Neuronal stem cell (in vitro differentiated cells): ENCODE results near the gene HOPX.

Source experiments
- DNase-seq: peaks from one replicate; pipeline ENCODE4 v3.0.0-alpha.2; 2013; ENCODE audit warnings: low spot score
- H2AFZ ChIP-seq: one replicate; pipeline ENCODE4 v1.6.1; 2013; ENCODE audit warnings: mild to moderate bottlenecking, low read length, inconsistent platforms
- H2AK5ac ChIP-seq: 2 replicates; pipeline ENCODE4 v1.6.1; 2013; ENCODE audit warnings: low read depth, mild to moderate bottlenecking, inconsistent platforms, low read length, moderate library complexity, mixed read lengths
- H2BK120ac ChIP-seq: 2 replicates; pipeline ENCODE4 v1.6.1; 2013; ENCODE audit warnings: low read depth, mild to moderate bottlenecking, inconsistent platforms, low read length, moderate library complexity, mixed read lengths
- H2BK12ac ChIP-seq: one replicate; pipeline ENCODE4 v1.6.1; 2013; ENCODE audit warnings: low read length, inconsistent platforms
- H2BK15ac ChIP-seq: 2 replicates; pipeline ENCODE4 v1.6.1; 2013; ENCODE audit warnings: mild to moderate bottlenecking, low read length, inconsistent platforms, mixed read lengths
- H2BK5ac ChIP-seq: one replicate; pipeline ENCODE4 v1.6.1; 2013; ENCODE audit warnings: inconsistent platforms, mild to moderate bottlenecking, low read length, moderate library complexity
- H3K14ac ChIP-seq: one replicate; pipeline ENCODE4 v1.6.1; 2013; ENCODE audit warnings: low read length, inconsistent platforms
- H3K18ac ChIP-seq: 2 replicates; pipeline ENCODE4 v1.6.1; 2013; ENCODE audit warnings: low read length, inconsistent platforms
- H3K23ac ChIP-seq: 2 replicates; pipeline ENCODE4 v1.6.1; 2013; ENCODE audit warnings: low read depth, mild to moderate bottlenecking, mixed read lengths, low read length, inconsistent platforms; ENCODE audit not compliant: poor library complexity
- H3K27ac ChIP-seq: replicated peaks from 3 replicates; pipeline ENCODE4 v1.5.1; 2013; ENCODE audit warnings: low read length, inconsistent platforms
- H3K27me3 ChIP-seq, 3 experiments: 2 replicates each; pipeline ENCODE4 v1.6.1; 2013; ENCODE audit warnings: low read length in 3 of 3, mild to moderate bottlenecking in 2 of 3, inconsistent platforms in 1 of 3, low read depth in 1 of 3, mixed read lengths in 1 of 3, moderate library complexity in 1 of 3; ENCODE audit not compliant: control insufficient read depth in 3 of 3, insufficient read depth in 3 of 3
- H3K36me3 ChIP-seq, 2 donors: replicated peaks in 1 of 2; 2 replicates each; pipeline ENCODE4 v1.6.1; 2013; ENCODE audit warnings: low read length in 2 of 2; ENCODE audit not compliant: control insufficient read depth in 2 of 2, insufficient read depth in 2 of 2
- H3K4ac ChIP-seq: 2 replicates; pipeline ENCODE4 v1.6.1; 2013; ENCODE audit warnings: inconsistent platforms, mild to moderate bottlenecking, low read length, moderate library complexity
- H3K4me1 ChIP-seq, 2 donors: 1 replicate in 1 of 2; 2 replicates in 1 of 2; pipeline ENCODE4 v1.6.1; 2013; ENCODE audit warnings: low read length in 2 of 2, low read depth in 1 of 2; ENCODE audit not compliant: control insufficient read depth in 2 of 2, insufficient read depth in 1 of 2
- H3K4me2 ChIP-seq: one replicate; pipeline ENCODE4 v1.6.1; 2013; ENCODE audit warnings: mild to moderate bottlenecking, low read length, inconsistent platforms; ENCODE audit not compliant: insufficient read depth, poor library complexity, severe bottlenecking
- H3K4me3 ChIP-seq, 2 donors: 2 replicates each; pipeline ENCODE4 v1.5.1; 2013; ENCODE audit warnings: low read length in 2 of 2, mild to moderate bottlenecking in 2 of 2, inconsistent platforms in 1 of 2, moderate library complexity in 1 of 2
- H3K79me1 ChIP-seq: one replicate; pipeline ENCODE4 v1.6.1; 2013; ENCODE audit warnings: low read depth, mild to moderate bottlenecking, inconsistent platforms, low read length, moderate library complexity
- H3K9ac ChIP-seq: one replicate; pipeline ENCODE4 v1.6.1; 2013; ENCODE audit warnings: mild to moderate bottlenecking, low read depth, low read length, inconsistent platforms; ENCODE audit not compliant: poor library complexity
- H3K9me3 ChIP-seq, 2 donors: replicated peaks in 1 of 2; 2 replicates each; pipeline versions ENCODE3 to v1.6.1; 2013; ENCODE audit warnings: low read length in 2 of 2, mild to moderate bottlenecking in 2 of 2, inconsistent platforms in 1 of 2, low read depth in 1 of 2, mixed read lengths in 1 of 2, moderate library complexity in 1 of 2; ENCODE audit not compliant: control insufficient read depth in 2 of 2, insufficient read depth in 1 of 2
- H4K8ac ChIP-seq: one replicate; pipeline ENCODE4 v1.6.1; 2013; ENCODE audit warnings: low read depth, mild to moderate bottlenecking, inconsistent platforms, low read length, moderate library complexity
- H4K91ac ChIP-seq: one replicate; pipeline ENCODE4 v1.6.1; 2013; ENCODE audit warnings: low read length, low read depth, mild to moderate bottlenecking, inconsistent platforms; ENCODE audit not compliant: poor library complexity
- WGBS, 2 donors: extraction: QIAGEN DNeasy Blood & Tissue Kit; methylation state at CpG; one replicate each; pipeline ENCODE4 v1.1.7; 2013; ENCODE audit warnings: missing lambda C conversion rate in 2 of 2, mixed read lengths in 1 of 2; ENCODE audit not compliant: insufficient read length in 2 of 2, insufficient replicate concordance in 1 of 2; ENCODE audit errors: extremely low coverage in 2 of 2; 5-methylcytosine and 5-hydroxymethylcytosine counted together

HOPX gene

DNA sequence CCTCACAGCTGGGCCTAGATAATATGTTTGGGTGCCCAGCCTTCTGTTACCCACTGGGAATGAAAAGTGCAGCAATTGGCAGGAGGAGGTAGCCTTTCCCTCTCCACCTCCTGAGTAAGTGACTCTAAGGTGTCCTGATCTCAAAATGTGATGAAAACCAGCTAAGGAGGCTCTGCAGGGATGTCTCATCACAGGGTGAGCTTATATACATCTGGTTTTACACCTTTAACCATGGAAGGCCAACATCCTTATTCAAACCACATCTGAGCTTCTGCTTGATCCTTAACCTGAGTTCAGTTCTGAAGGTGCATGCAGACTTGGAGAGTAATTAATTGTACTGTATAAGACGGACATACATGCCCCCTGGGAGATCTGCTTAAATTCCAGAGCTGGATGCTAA lies 53.7 kb downstream of the HOPX start:
- H3K4me2 ChIP-seq: no peak overlapping the region
- no peaks in the 10 kb centered on the region for H3K9me3 ChIP-seq
- no peak overlapping the region for H3K9ac ChIP-seq
- no peaks in the 10 kb centered on the region for H3K4me1 ChIP-seq
- no peak overlapping the region for H4K91ac ChIP-seq
- H2BK120ac ChIP-seq: no peak overlapping the region
- H3K4ac ChIP-seq: no peak overlapping the region
- H3K4me3 ChIP-seq: no peak overlapping the region
- H3K79me1 ChIP-seq: no peaks in the 10 kb centered on the region
- H3K14ac ChIP-seq: no peak overlapping the region
- WGBS, 2 donors: no CpG with 5 or more reads among the region's 1 CpG
- H2BK5ac ChIP-seq: no peak overlapping the region
- no peak overlapping the region for H2AFZ ChIP-seq
- H2BK15ac ChIP-seq: no peak overlapping the region
- no peak for DNase-seq
- H4K8ac ChIP-seq: no peak overlapping the region
- H3K18ac ChIP-seq: no peak overlapping the region
- H3K27ac ChIP-seq: no peak overlapping the region
- H3K36me3 ChIP-seq: no peaks in the 10 kb centered on the region
- H2AK5ac ChIP-seq: no peak overlapping the region
- no peak overlapping the region for H2BK12ac ChIP-seq
- no peak overlapping the region for H3K23ac ChIP-seq
- H3K27me3 ChIP-seq: no peaks in the 10 kb centered on the region

DNA sequence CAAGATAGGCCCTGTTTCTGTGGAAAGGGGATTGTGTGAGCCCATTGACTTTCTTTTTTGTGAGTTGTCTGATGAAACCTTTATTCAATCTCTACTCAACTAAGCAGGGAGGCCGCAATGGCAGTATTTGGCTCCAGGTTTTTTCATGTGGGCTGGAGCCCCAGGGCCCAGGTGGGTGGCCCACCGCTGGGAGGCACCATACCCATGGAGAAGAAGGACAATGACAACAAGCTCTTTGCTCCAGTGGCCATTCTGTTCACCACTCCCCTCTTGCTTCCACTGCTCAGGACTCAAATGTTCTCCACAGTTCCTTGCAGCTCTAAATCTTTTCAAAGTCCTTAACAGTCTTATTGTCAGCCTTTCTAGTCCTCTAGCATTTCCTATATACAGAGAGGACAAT lies 54.1 kb downstream of the HOPX start:
- no peak overlapping the region for H2BK12ac ChIP-seq
- no peaks in the 10 kb centered on the region for H3K27me3 ChIP-seq

DNA sequence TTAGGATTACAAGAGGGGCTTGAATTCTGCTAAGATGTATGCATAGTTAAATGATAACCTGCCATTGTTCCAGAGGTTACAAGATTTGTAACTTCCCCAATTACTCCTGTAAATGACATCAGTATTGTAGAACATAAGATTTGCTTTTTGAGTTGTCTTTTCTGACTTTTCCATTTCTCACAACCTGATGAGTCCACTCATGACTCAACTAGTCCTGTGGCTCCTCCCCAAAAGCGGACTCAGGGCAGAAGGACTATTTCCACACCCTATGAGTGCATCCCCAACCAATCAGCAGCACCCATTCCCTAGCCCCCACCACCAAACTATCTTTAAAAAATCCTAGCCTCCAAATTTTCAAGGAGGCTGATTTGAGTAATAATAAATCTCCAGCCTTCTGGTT lies 54.7 kb downstream of the HOPX start:
- H3K14ac ChIP-seq: no peak overlapping the region

More for the DNA sequence above, 54.1 kb downstream of the HOPX start:
- Histone ChIP-seq H3K4ac (no peak overlapping the region), H3K9me3 (no peaks in the 10 kb centered on the region), H4K8ac (no peak overlapping the region), H3K4me2 (no peak overlapping the region), H3K23ac (no peak overlapping the region), H2BK120ac (no peak overlapping the region), H3K79me1 (no peaks in the 10 kb centered on the region), H3K9ac (no peak overlapping the region), H2AFZ (no peak overlapping the region), H3K27ac (no peak overlapping the region), H3K4me3 (no peak overlapping the region), H3K14ac (no peak overlapping the region), H3K4me1 (no peaks in the 10 kb centered on the region), H2BK15ac (no peak overlapping the region), H4K91ac (no peak overlapping the region), H2AK5ac (no peak overlapping the region), H2BK5ac (no peak overlapping the region), H3K36me3 (no peaks in the 10 kb centered on the region), H3K18ac (no peak overlapping the region)
- no CpG with 5 or more reads among the region's 2 CpGs for WGBS, 2 donors
- DNase-seq: no peak

DNA sequence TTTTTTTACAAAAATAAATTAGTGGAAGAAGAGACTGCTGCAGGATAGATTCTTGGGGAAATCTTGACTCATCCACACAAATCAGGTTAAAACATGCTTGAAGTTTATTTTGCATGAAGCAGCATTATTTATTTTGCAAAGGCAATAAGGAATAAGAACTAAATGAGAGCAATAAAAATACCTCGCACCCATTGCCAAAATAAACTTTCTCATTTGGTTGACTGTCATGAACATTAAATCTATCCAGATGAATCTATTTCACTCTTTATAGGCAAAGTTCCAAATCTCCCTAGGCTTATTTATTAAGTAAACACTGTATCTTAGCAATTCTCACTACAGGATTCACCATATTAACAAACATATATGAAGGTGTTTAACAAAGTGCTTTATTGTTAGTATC lies 58.9 kb downstream of the HOPX start:
- no peak overlapping the region for H2AK5ac ChIP-seq
- H3K23ac ChIP-seq: no peak overlapping the region
- H3K4ac ChIP-seq: no peak overlapping the region
- H3K4me1 ChIP-seq: no peaks in the 10 kb centered on the region
- H4K91ac ChIP-seq: no peak overlapping the region
- H3K4me2 ChIP-seq: no peak overlapping the region
- no peaks in the 10 kb centered on the region for H3K27me3 ChIP-seq
- H4K8ac ChIP-seq: no peak overlapping the region
- H2BK5ac ChIP-seq: no peak overlapping the region
- WGBS, 2 donors: no CpG with 5 or more reads among the region's 1 CpG
- no peaks in the 10 kb centered on the region for H3K9me3 ChIP-seq
- H3K18ac ChIP-seq: no peak overlapping the region
- H3K79me1 ChIP-seq: no peaks in the 10 kb centered on the region
- H3K9ac ChIP-seq: no peak overlapping the region
- no peak overlapping the region for H3K4me3 ChIP-seq
- H3K36me3 ChIP-seq: no peaks in the 10 kb centered on the region
- H3K14ac ChIP-seq: no peak overlapping the region
- H2BK15ac ChIP-seq: no peak overlapping the region
- no peak overlapping the region for H2BK120ac ChIP-seq
- no peak overlapping the region for H3K27ac ChIP-seq
- no peak for DNase-seq
- no peak overlapping the region for H2AFZ ChIP-seq
- H2BK12ac ChIP-seq: no peak overlapping the region

More for the DNA sequence above, 54.7 kb downstream of the HOPX start:
- no peak overlapping the region for H3K9ac ChIP-seq
- no peak overlapping the region for H2AK5ac ChIP-seq
- H3K4me1 ChIP-seq: no peaks in the 10 kb centered on the region
- H3K4me2 ChIP-seq: no peak overlapping the region
- no peak overlapping the region for H3K27ac ChIP-seq
- H4K8ac ChIP-seq: no peak overlapping the region
- no peak overlapping the region for H4K91ac ChIP-seq
- DNase-seq: no peak
- no peak overlapping the region for H3K18ac ChIP-seq
- H3K79me1 ChIP-seq: no peaks in the 10 kb centered on the region
- no CpG with 5 or more reads among the region's 1 CpG for WGBS, 2 donors
- H2BK12ac ChIP-seq: no peak overlapping the region
- H2BK15ac ChIP-seq: no peak overlapping the region
- no peak overlapping the region for H2BK5ac ChIP-seq
- no peaks in the 10 kb centered on the region for H3K36me3 ChIP-seq
- no peak overlapping the region for H3K4me3 ChIP-seq
- no peaks in the 10 kb centered on the region for H3K9me3 ChIP-seq
- H2BK120ac ChIP-seq: no peak overlapping the region
- H3K4ac ChIP-seq: no peak overlapping the region
- H3K23ac ChIP-seq: no peak overlapping the region
- H3K27me3 ChIP-seq: no peaks in the 10 kb centered on the region
- no peak overlapping the region for H2AFZ ChIP-seq
